Esophagus muscularis mucosa (tissue), 3 donors: ENCODE measurements around the gene CACNA2D3.

ENCODE experiments used
- CTCF ChIP-seq, 3 experiments: fragments of 200-600 bp in 2 of 3; fragments of 450-650 bp in 1 of 3; sonication (generic) in 2 of 3; IDR thresholded peaks; one replicate each; pipeline ENCODE4 v1.5.1; 2017 to 2019; ENCODE audit warnings: antibody characterized with exemption in 3 of 3, mild to moderate bottlenecking in 2 of 3, moderate library complexity in 1 of 3
- POLR2A ChIP-seq: fragments of 450-650 bp; IDR thresholded peaks from one replicate; pipeline ENCODE4 v1.6.1; 2017; ENCODE audit warnings: antibody characterized with exemption, moderate library complexity, mild to moderate bottlenecking, low read depth
- POLR2AphosphoS5 ChIP-seq, 2 donors: sonication (generic); formaldehyde crosslinking; IDR thresholded peaks; one replicate each; pipeline ENCODE4 v1.6.1; 2017; ENCODE audit warnings: antibody characterized with exemption in 2 of 2

- no peak for TF ChIP-seq POLR2A
- no peak for TF ChIP-seq CTCF (IDR thresholded peaks at IDR 0.05)
- no peak for TF ChIP-seq POLR2AphosphoS5 (IDR thresholded peaks at IDR 0.05)
Observed at GRCh38 chr3:54225841-54226528, 103.6 kb downstream of the CACNA2D3 start.
